Measurements from ENCODE around the gene CNTN1. TPM values are rescaled to one million over a fixed set of nuclear protein-coding genes. Genes with fewer than 3 reads are reported as not detected.

Gene CNTN1
- total RNA-seq, 1 experiment from 2014 or later, result 3.0 TPM

DNA sequence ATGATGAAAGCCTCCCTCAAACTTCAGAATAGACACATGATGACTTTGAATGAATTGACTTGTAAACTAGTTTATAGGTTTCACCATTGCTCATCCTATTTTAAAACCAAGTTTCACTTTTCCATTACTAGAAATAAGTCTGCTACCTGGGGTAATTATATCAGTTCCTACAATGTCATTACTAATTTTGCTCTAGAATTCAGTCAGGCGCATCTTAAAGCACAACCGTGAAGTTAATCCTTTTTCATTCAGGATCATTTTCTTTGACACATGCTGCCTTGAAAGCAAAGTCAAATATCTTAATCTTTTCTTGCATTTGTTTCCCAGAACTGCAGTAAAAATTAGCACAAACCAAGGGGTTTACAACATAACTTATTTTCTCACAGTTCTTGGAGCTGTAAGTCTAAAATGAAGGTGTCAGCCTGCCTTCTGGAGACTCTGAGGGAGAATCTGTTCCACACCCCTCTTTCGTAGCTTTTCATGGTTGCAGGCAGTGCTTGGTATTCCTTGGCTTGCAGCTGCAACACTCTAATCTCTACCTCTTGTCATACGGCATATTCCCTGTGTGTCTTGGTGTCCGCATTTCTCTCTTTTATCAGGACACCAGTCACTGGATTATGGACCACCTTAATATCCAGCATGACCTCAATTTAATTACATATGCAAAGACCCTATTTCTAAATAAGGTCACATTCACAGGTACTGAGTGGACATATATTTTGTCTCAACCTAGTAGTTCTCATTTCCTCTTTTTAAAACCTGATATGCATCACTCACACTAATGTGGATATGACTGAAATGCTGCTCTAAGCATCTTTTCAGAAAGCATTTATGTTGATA is 381.6 kb downstream of the CNTN1 start:
- BruUV-seq (replicated peaks), result no TSS peak
- no peaks in the 10 kb centered on the region for H3K36me3 ChIP-seq (ENCODE audit: control insufficient read depth in 1 of 2, insufficient read depth in 2 of 2, low read length in 2 of 2)
- ChIA-PET CTCF (no interaction called here), RAD21 (ENCODE audit: low non-redundant PET in 1 of 2, low total read pairs in 2 of 2, uncharacterized antibody in 2 of 2, unreplicated experiment in 2 of 2) (no interaction called here), POLR2A (no interaction called here)
- no peak overlapping the region for H2AFZ ChIP-seq (ENCODE audit: low read depth, low read length, poor library complexity, severe bottlenecking)
- no peaks in the 10 kb centered on the region for H3K4me1 ChIP-seq (ENCODE audit: control insufficient read depth in 1 of 2, insufficient read depth in 2 of 2, low read length in 2 of 2)
- no peaks in the 10 kb centered on the region for H3K9me3 ChIP-seq (ENCODE audit: control insufficient read depth in 1 of 2, insufficient read depth in 1 of 2, low read depth in 1 of 2, low read length in 2 of 2)
- intact Hi-C loops (cut with micrococcal nuclease), result no loop called here
- H3K27ac ChIP-seq (ENCODE audit: low read depth, low read length), result no peak overlapping the region
- no peaks in the 10 kb centered on the region for H4K20me1 ChIP-seq (ENCODE audit: insufficient read depth)
- H3K4me3 ChIP-seq (replicated peaks in 1 of 2; ENCODE audit: low read depth in 1 of 2, low read length in 2 of 2), result no peak overlapping the region
- no peak overlapping the region for H3K4me2 ChIP-seq (ENCODE audit: low read length)
- ATAC-seq (no peak), DNase-seq (ENCODE audit: low read depth, low spot score) (no peak)
- TF ChIP-seq, protein P1, sequence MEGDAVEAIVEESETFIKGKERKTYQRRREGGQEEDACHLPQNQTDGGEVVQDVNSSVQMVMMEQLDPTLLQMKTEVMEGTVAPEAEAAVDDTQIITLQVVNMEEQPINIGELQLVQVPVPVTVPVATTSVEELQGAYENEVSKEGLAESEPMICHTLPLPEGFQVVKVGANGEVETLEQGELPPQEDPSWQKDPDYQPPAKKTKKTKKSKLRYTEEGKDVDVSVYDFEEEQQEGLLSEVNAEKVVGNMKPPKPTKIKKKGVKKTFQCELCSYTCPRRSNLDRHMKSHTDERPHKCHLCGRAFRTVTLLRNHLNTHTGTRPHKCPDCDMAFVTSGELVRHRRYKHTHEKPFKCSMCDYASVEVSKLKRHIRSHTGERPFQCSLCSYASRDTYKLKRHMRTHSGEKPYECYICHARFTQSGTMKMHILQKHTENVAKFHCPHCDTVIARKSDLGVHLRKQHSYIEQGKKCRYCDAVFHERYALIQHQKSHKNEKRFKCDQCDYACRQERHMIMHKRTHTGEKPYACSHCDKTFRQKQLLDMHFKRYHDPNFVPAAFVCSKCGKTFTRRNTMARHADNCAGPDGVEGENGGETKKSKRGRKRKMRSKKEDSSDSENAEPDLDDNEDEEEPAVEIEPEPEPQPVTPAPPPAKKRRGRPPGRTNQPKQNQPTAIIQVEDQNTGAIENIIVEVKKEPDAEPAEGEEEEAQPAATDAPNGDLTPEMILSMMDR (IDR thresholded peaks at IDR 0.05 in 2 of 3, conservative IDR thresholded peaks at IDR 0.05 in 1 of 3; ENCODE audit: borderline replicate concordance in 1 of 3, insufficient read depth in 1 of 3, low read depth in 2 of 3, low read length in 2 of 3), result no peak
- TF ChIP-seq CBX3 (IDR thresholded peaks at IDR 0.05; ENCODE audit: low read depth), result no peak
- TF ChIP-seq, protein P2, sequence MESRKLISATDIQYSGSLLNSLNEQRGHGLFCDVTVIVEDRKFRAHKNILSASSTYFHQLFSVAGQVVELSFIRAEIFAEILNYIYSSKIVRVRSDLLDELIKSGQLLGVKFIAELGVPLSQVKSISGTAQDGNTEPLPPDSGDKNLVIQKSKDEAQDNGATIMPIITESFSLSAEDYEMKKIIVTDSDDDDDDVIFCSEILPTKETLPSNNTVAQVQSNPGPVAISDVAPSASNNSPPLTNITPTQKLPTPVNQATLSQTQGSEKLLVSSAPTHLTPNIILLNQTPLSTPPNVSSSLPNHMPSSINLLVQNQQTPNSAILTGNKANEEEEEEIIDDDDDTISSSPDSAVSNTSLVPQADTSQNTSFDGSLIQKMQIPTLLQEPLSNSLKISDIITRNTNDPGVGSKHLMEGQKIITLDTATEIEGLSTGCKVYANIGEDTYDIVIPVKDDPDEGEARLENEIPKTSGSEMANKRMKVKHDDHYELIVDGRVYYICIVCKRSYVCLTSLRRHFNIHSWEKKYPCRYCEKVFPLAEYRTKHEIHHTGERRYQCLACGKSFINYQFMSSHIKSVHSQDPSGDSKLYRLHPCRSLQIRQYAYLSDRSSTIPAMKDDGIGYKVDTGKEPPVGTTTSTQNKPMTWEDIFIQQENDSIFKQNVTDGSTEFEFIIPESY (IDR thresholded peaks at IDR 0.05; ENCODE audit: extremely low read depth, insufficient replicate concordance, low read length), result no peak
- TF ChIP-seq TCF7L2 (IDR thresholded peaks at IDR 0.05; ENCODE audit: borderline replicate concordance, extremely low read depth, insufficient read depth, insufficient read length), result no peak
- no peak for TF ChIP-seq RAD21 (IDR thresholded peaks at IDR 0.05; ENCODE audit: low read depth)
- no peak for TF ChIP-seq YY1 (IDR thresholded peaks at IDR 0.05; ENCODE audit: extremely low read depth, insufficient replicate concordance, low read depth, low read length)
- TF ChIP-seq, protein P3, sequence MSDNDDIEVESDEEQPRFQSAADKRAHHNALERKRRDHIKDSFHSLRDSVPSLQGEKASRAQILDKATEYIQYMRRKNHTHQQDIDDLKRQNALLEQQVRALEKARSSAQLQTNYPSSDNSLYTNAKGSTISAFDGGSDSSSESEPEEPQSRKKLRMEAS (IDR thresholded peaks at IDR 0.05), result no peak
- no peak for TF ChIP-seq EZH2phosphoT487 (IDR thresholded peaks at IDR 0.05; ENCODE audit: borderline replicate concordance)
- TF ChIP-seq, protein P4, sequence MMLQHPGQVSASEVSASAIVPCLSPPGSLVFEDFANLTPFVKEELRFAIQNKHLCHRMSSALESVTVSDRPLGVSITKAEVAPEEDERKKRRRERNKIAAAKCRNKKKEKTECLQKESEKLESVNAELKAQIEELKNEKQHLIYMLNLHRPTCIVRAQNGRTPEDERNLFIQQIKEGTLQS (IDR thresholded peaks at IDR 0.05), result no peak
- no peak for TF ChIP-seq SRF (IDR thresholded peaks at IDR 0.05; ENCODE audit: low read depth)
- no peaks in the 10 kb centered on the region for H3K9me2 ChIP-seq (ENCODE audit: insufficient read depth)
- no peak overlapping the region for H3K9ac ChIP-seq (ENCODE audit: low read length)
- H3K27me3 ChIP-seq (ENCODE audit: insufficient read depth, low read length), result no peaks in the 10 kb centered on the region
- H3K79me2 ChIP-seq (ENCODE audit: insufficient read depth, low read length), result no peaks in the 10 kb centered on the region

All from HCT116 (cell line).